Suprapubic skin (tissue), 3 donors: ENCODE results near the gene NEUROD4.

ENCODE experiments used
- POLR2A ChIP-seq, 2 donors: fragments of 450-650 bp; IDR thresholded peaks; one replicate each; pipeline ENCODE4 v1.6.1; 2017; ENCODE audit warnings: antibody characterized with exemption in 2 of 2, mild to moderate bottlenecking in 2 of 2, moderate library complexity in 2 of 2
- TF ChIP-seq, protein P1 (sequence below), 2 donors: fragments of 200-600 bp in 1 of 2; fragments of 450-650 bp in 1 of 2; sonication (generic) in 1 of 2; IDR thresholded peaks; one replicate each; pipeline ENCODE4 v1.5.1; 2016 to 2019; ENCODE audit warnings: antibody characterized with exemption in 2 of 2, mild to moderate bottlenecking in 1 of 2, moderate library complexity in 1 of 2

- TF ChIP-seq, protein P1, sequence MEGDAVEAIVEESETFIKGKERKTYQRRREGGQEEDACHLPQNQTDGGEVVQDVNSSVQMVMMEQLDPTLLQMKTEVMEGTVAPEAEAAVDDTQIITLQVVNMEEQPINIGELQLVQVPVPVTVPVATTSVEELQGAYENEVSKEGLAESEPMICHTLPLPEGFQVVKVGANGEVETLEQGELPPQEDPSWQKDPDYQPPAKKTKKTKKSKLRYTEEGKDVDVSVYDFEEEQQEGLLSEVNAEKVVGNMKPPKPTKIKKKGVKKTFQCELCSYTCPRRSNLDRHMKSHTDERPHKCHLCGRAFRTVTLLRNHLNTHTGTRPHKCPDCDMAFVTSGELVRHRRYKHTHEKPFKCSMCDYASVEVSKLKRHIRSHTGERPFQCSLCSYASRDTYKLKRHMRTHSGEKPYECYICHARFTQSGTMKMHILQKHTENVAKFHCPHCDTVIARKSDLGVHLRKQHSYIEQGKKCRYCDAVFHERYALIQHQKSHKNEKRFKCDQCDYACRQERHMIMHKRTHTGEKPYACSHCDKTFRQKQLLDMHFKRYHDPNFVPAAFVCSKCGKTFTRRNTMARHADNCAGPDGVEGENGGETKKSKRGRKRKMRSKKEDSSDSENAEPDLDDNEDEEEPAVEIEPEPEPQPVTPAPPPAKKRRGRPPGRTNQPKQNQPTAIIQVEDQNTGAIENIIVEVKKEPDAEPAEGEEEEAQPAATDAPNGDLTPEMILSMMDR (IDR thresholded peaks at IDR 0.05), result no peak
- TF ChIP-seq POLR2A (IDR thresholded peaks at IDR 0.05), result no peak
Measured at GRCh38 chr12:55063291-55063690, 43.5 kb downstream of the NEUROD4 start.
